GM19035 (cell line): ENCODE data around the gene NCOA4.
A peak's percentile ranks its signal among the peaks of the same experiment; 100 is the strongest.
"Not testable (repeated sequence)": the region's sequence is repeated elsewhere in the genome, so short reads cannot be mapped to it uniquely, and the experiment has no call there.

Experiments
- ATAC-seq: cut with Tn5 transposase; IDR thresholded peaks from one replicate; pipeline ENCODE4 v1.9.1; 2021; ENCODE audit not compliant: unreplicated experiment

NCOA4 gene

DNA sequence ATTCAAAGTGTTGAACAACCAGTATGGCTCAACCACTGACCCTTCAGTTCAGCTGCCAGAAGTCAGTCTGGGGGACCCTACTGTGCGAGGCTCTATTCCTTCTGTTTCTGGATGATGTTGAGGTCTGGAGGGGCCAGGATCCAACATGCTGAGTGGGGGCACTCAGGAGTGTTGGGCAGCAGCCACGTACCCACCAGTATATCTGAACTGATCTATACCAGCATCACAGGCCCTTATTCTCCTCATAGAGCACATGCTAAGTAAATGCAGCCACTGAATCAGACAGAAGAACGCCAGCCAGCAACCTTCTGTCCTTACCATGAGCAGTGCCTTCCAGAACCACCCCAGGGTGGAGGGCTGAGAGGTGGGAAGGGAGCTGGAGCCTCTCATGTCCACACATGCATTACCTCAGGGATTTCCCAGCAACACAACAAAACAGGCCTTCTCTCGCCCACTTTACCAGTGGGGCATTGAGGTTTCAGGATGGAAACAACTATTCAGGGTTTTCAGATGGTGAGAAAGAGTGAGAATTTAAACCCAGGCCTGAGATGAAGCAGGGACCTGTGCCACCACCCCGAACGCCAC lies 22.5 kb upstream of the NCOA4 start:
- ATAC-seq: no peak

GRCh38 chr10:46052057-46052790 lies 21.8 kb upstream of the NCOA4 start:
- no peak for ATAC-seq

GRCh38 chr10:46050941-46051623 lies 20.7 kb upstream of the NCOA4 start:
- no peak for ATAC-seq

GRCh38 chr10:46049497-46049831 lies 19.0 kb upstream of the NCOA4 start:
- not testable (repeated sequence) for ATAC-seq

DNA sequence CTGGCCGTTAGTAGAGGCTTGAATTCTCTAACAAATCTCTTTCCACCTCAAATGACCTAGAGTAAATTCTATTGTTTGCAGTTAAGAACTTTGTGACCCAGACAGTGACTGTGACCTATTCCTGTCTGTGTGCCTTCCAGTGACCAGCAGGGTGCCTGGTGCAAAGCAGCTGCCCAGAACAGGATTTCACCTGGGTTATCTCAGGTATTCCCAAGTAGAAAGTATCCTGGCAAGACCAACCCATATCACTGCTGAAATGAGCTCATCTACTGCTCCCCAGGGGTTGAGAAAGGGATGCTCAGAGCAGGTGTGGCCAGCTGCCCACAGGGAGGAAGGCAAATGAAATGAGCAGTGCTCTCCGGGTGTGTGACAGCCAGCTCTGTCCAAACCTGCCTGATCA lies 17.7 kb upstream of the NCOA4 start:
- no peak for ATAC-seq

GRCh38 chr10:46046261-46046660 lies 15.8 kb upstream of the NCOA4 start, which contains the start of gene MSMB:
Gene MSMB (minus strand): TSS chr10:46046269. CDS start chr10:46046237, 32 bp downstream.
- no peak for ATAC-seq

DNA sequence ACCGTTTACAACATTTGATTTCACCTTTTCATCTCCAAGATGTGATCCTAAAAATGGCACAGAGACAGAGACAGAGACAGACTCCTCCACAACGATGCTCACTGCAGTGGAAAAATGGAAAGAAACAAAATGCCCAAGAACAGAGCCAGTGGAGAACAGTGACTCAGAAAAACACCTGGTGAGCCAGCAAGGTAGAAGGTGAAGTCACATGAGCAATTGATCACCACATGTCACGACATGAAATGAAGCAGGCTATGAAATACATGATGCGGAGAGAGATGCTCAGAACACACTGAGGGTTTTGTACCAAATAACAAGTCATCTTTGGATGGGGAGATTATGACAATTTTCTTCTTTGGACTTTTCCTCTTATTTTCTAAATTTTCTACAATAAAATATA lies 12.1 kb upstream of the NCOA4 start:
- ATAC-seq: no peak

DNA sequence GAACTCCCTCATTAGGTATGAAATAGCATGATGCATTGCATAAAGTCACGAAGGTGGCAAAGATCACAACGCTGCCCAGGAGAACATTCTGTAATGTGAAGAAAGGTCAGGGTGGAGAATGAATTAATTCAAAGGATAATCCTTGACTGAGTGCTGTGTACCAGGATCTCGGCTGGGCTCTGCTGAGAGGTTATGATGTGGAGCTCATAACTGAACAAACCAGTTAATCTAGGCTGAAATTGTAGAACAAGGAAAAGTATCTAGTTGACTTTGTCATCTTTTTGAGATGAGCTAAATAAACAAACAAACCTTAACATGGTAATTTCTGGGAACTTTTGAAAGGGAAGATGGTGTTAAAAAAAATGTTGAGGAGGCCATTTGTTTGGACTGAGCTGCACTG lies 9.6 kb upstream of the NCOA4 start:
- ATAC-seq: no peak

DNA sequence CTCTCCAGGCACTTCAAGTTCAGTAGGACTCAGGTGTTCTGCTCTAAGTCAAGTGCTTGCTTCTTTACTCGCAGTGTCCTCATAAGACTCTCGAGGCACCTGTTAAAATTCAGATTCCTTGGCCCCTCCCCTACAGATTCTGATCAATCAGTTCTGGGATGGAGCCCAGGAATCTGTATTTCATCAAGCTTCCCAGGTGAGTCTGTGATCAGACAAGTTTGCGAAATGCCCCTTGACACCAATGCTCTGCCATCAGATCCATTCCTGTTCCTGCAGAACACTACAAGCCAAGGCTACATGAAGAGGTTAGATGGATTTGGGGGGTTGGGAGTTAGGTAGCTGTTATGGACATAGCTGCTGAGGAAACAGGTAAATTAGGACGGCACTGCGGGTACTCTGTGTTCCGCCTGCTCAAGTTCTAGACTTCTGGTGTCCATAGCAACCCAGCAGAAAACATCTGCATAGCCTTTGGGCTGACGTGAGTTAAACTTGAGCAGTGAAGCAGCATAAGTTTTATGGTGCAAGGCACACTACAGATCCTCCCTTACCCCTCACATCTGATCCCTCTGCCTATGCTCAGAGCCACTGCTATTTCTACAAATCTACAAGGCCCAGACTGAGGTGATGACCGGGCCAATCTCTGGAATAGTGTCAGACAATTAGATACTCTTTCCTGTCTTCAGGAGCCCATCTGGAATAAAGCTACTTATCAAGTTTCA lies 6.8 kb upstream of the NCOA4 start:
- ATAC-seq: no peak

- ATAC-seq: no peak
These were observed 5.8 kb upstream of the NCOA4 start for GRCh38 chr10:46035923-46036849.

GRCh38 chr10:46033602-46034011 lies 3.2 kb upstream of the NCOA4 start:
- no peak for ATAC-seq

GRCh38 chr10:46031648-46032532 lies 1.5 kb upstream of the NCOA4 start:
- no peak for ATAC-seq

DNA sequence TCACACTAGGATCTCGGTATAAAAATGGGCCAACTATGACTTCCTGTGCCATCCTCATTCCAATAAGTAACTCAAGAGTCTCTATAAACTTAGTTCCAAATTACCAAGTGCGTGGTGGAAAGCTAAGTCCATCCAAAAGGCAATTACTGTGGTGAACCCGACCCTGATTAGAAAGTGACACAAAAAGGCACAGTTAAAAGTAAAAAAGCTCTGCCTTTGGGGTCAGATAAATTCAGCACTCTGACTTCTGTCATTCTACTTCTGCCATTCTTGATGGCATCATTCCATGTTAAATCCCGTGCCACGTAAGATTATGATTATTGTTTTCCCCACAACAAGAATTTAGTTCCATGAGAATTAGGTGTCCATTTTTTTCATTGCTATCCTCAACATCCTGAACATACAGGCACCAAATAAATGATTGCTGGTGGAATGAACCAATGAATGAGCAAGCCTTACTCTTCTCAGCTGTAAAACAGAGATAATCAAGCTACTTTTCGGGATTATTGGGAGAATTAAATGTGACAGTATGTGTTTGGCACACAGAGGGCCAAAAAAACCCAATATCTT lies 877 bp downstream of the NCOA4 start:
- no peak for ATAC-seq

- ATAC-seq: no peak
These were observed 1.6 kb downstream of the NCOA4 start for GRCh38 chr10:46028584-46029460.

GRCh38 chr10:46026106-46026505 lies 4.3 kb downstream of the NCOA4 start:
- no peak for ATAC-seq

GRCh38 chr10:46025406-46025805 lies 5.0 kb downstream of the NCOA4 start:
- no peak for ATAC-seq

GRCh38 chr10:46024948-46025347 lies 5.5 kb downstream of the NCOA4 start:
- ATAC-seq: no peak

DNA sequence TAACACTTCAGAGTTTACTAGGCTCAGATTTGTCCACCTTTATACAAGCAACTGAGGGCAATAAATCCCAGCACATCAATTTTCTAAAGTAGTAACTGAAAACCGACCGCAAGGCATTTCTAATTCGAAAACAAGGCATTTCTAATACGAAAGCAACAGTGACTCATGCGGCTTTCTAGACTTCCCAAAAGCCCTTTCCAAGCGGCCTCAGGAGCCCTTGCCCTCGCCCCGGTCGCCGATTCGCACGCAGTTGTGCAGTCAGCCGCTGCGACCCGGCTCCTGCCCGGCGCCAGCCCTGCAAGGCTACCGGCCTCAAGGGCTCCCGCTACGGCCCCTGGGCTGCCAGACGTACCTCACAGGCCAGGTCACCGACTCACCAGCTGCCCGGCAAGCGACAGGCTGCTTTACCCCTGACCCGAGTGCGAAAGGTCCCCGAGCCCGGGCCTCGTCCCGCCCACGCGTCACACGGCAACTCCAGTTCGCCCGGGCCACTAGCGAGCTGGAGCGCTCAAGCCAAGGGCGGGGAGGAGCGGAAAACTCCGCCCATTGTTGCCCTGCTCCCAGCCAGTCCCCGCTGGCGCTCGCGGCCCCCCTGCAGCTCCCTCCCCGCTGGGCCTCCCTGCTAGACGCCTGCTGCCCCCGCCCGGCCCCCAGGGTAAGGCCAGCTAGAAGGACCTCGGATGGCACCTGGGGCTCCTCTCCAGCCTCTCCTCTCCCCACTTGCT lies 7.3 kb downstream of the NCOA4 start:
- ATAC-seq: peak; percentile 94
